Measurements from ENCODE around the gene SAV1.

The SAV1 gene

DNA sequence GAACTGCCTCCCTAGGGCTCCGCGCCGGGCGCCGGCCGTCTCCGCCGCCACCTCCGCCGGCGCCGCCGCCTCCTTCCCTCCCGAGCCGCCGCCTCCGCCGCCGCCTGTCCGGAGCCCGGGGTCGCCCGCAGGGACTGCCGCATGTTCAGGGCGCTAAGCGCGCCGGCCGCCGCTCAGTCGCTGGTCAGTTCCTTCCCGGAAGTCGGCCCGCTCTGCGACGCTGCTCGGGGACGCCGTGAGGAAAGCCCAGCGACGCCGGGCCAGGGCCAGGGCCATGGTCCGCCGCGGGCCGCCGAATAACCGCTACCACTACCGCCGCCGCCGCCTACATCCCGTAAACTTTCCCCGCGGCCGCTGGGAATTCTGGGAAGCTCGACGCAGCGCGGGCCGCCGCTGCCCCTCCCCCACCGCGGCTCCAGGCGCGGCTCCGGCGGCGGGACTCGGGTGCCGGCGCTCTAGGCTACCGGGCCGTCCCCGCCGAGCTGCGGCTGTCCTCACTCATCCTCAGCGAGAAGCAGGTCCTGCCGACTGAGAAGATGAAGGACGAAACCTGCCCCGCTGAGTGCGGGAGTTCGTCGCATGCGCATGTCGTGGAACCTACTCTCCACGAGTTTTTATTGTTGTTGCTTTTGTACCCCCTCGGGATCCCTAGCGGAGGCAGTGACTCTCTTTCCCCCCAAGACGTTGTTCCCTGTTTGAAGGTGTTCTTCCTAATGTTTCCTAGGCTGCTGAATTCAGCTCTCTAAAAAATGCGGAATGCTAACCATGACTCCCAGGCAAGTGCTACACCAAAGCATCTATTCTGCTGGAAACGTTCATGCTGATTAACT lies at the start of gene SAV1:
Gene SAV1 (minus strand): TSS at position 311 of the 830 bp plus-strand sequence. CDS start 339 bp downstream, outside the sequence.
- H3K9me3 ChIP-seq, result no peaks in the 10 kb centered on the region
- TF ChIP-seq, protein P1, sequence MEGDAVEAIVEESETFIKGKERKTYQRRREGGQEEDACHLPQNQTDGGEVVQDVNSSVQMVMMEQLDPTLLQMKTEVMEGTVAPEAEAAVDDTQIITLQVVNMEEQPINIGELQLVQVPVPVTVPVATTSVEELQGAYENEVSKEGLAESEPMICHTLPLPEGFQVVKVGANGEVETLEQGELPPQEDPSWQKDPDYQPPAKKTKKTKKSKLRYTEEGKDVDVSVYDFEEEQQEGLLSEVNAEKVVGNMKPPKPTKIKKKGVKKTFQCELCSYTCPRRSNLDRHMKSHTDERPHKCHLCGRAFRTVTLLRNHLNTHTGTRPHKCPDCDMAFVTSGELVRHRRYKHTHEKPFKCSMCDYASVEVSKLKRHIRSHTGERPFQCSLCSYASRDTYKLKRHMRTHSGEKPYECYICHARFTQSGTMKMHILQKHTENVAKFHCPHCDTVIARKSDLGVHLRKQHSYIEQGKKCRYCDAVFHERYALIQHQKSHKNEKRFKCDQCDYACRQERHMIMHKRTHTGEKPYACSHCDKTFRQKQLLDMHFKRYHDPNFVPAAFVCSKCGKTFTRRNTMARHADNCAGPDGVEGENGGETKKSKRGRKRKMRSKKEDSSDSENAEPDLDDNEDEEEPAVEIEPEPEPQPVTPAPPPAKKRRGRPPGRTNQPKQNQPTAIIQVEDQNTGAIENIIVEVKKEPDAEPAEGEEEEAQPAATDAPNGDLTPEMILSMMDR (IDR thresholded peaks at IDR 0.05), result no peak
- peaks cover 34% of the 10 kb centered on the region for H3K27me3 ChIP-seq
- peak within 1 kb of the TSS; percentile 62 to 66 for H3K4me3 ChIP-seq (ENCODE audit: low read depth in 1 of 2, low read length in 1 of 2)
- H3K36me3 ChIP-seq, result no peaks in the 10 kb centered on the region
- H3K27ac ChIP-seq, result peak within 1 kb of the TSS; percentile 48
- H3K4me1 ChIP-seq (ENCODE audit: control insufficient read depth in 1 of 2, insufficient read depth in 1 of 2, low read depth in 1 of 2, low read length in 1 of 2), result peaks cover 14 to 21% of the 10 kb centered on the region in 2 experiments

DNA sequence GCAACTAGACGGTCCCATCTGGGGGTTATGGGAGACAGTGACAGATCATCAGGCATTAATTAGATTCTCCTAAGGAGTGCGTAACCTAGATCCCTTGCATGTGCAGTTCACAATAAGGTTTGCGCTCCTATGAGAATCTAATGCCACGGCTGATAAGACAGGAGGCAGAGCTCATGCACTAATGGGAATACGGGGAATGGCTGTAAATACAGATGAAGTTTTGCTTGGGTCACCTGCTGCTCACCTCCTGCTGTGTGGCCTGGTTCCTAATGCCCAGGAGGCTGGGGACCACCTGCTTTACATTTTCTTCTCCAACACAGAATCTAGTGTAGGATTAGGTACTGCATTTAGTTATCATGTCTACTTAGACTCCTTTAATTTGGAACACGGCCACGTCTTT lies 49.7 kb upstream of the SAV1 start:
- Histone ChIP-seq H3K9me3 (no peaks in the 10 kb centered on the region), H3K4me3 (ENCODE audit: low read depth in 1 of 2, low read length in 1 of 2) (no peak overlapping the region), H3K27me3 (no peaks in the 10 kb centered on the region), H3K36me3 (peaks cover 41% of the 10 kb centered on the region), H3K4me1 (ENCODE audit: control insufficient read depth in 1 of 2, insufficient read depth in 1 of 2, low read depth in 1 of 2, low read length in 1 of 2) (no peaks in the 10 kb centered on the region), H3K27ac (no peak overlapping the region)
- TF ChIP-seq, protein P1 (IDR thresholded peaks at IDR 0.05), result no peak

DNA sequence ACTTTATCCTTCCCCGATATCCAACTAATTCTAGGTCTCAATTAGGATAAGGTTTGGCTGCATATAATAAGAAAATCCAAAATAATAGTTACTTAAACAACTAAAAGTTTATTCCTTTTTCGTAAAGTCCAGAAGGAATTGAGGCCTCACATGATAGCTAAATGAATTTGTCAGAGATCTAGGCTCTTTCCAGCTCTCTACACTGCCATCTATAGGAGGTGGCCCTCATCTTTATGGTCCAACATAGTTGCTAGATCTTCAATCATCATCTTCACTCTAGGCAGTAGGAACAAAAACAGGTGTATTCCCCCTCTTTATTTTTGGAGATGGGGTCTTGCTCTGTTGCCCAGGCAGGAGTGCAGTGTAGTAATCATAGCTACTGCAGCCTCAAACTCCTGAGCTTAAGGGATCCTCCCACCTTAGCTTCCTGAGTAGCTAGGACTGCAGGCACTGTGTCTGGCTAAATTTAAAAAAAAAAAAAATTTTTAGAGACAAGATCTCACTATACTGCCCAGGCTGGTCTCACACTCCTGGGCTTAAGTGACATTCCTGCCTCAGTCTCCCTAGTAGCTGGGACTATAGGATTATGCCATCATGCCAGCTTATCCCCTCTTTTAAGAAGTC lies 46.5 kb upstream of the SAV1 start:
- TF ChIP-seq, protein P1 (IDR thresholded peaks at IDR 0.05), result no peak

DNA sequence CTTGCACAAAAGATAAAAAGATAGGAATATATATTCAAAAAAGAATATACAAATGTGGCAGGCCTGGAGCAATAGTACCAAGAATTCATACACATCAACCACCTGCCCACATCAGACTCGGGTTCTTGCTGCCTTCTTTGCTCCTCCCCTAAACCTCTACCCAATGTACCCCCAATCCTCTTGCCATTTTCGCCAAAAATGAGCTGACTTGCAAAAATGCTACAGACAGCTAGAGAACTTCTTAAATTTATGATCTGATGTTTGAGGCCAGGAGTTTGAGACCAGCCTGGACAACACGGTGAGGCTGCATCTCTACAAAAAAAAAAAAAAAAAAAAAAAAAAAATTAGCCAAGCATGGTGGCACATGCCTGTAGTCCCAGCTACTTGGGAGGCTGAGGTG lies 42.9 kb upstream of the SAV1 start:
- no peaks in the 10 kb centered on the region for H3K9me3 ChIP-seq

More for the DNA sequence above, 46.5 kb upstream of the SAV1 start:
- Histone ChIP-seq H3K27me3 (no peaks in the 10 kb centered on the region), H3K27ac (no peak overlapping the region), H3K36me3 (peaks cover 9% of the 10 kb centered on the region), H3K9me3 (no peaks in the 10 kb centered on the region), H3K4me3 (ENCODE audit: low read depth in 1 of 2, low read length in 1 of 2) (no peak overlapping the region), H3K4me1 (ENCODE audit: control insufficient read depth in 1 of 2, insufficient read depth in 1 of 2, low read depth in 1 of 2, low read length in 1 of 2) (no peaks in the 10 kb centered on the region)

DNA sequence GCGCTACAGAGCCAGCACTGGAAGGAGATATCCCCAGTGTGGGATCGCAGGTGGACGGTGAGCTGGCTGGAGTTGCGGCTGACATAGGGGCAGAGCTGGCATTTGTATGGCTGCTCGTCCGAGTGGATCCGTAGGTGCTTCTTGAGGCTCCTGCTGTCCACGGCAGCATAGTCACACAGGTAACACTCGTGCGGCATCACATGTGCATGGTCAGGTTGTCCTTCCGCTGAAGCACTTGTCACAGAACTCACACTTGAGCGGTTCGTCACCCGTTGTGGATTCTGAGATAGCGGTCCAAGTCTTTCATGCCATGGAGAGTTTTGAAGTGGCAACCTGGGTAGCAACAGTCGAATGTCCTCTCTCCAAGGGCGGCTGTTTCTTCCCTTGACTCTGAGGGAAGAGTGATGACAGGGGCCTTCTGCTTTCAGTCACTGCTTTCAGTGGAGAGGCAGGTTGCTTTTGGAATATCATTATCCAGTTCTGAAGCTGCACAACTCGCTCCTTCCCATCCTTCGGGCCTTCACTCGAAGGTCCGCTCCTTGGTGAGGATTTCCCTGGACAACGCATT lies 37.0 kb upstream of the SAV1 start:
- no peaks in the 10 kb centered on the region for H3K27me3 ChIP-seq

More for the DNA sequence above, 42.9 kb upstream of the SAV1 start:
- H3K27ac ChIP-seq, result no peak overlapping the region
- H3K4me1 ChIP-seq (ENCODE audit: control insufficient read depth in 1 of 2, insufficient read depth in 1 of 2, low read depth in 1 of 2, low read length in 1 of 2), result no peaks in the 10 kb centered on the region
- TF ChIP-seq, protein P1 (IDR thresholded peaks at IDR 0.05), result no peak
- H3K27me3 ChIP-seq, result no peaks in the 10 kb centered on the region
- H3K36me3 ChIP-seq, result no peaks in the 10 kb centered on the region
- no peak overlapping the region for H3K4me3 ChIP-seq (ENCODE audit: low read depth in 1 of 2, low read length in 1 of 2)

More for the DNA sequence above, 37.0 kb upstream of the SAV1 start:
- TF ChIP-seq, protein P1 (IDR thresholded peaks at IDR 0.05), result no peak
- Histone ChIP-seq H3K27ac (no peak overlapping the region), H3K9me3 (no peaks in the 10 kb centered on the region), H3K4me1 (ENCODE audit: control insufficient read depth in 1 of 2, insufficient read depth in 1 of 2, low read depth in 1 of 2, low read length in 1 of 2) (no peaks in the 10 kb centered on the region), H3K4me3 (ENCODE audit: low read depth in 1 of 2, low read length in 1 of 2) (no peak overlapping the region), H3K36me3 (no peaks in the 10 kb centered on the region)
